Measurements from ENCODE around the gene WDR74.
"Not testable (repeated sequence)": the region's sequence is repeated elsewhere in the genome, so short reads cannot be mapped to it uniquely, and the experiment has no call there.

Gene WDR74

GRCh38 chr11:62861564-62862192 is 22.3 kb upstream of the WDR74 start:
- DNase-seq; intact Hi-C loops (cut with DNase I): not testable (repeated sequence)

GRCh38 chr11:62860835-62861563 is 21.6 kb upstream of the WDR74 start:
- intact Hi-C loops (cut with DNase I) = no loop called here
- DNase-seq = no peak

DNA sequence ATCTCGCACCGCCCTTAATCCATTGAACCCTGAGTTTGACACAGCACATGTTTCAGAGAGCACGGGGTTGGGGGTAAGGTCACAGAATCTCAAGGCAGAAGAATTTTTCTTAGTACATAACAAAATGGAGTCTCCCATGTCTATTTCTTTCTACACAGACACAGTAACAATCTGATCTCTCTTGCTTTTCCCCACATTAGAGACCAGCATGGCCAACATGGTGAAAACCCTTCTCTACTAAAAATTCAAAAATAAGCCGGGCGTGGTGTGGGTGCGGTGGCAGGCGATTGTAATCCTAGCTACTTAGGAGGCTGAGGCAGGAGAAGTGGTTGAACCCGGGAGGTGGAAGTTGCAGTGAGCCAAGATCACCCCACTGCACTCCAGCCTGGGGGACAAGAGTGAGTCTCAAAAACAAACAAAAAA is 19.9 kb upstream of the WDR74 start:
- intact Hi-C loops (cut with DNase I) = loop anchor here (5.0 kb wide), 1 partner anchor 67 kb away; the partner anchor contains the start of gene TMEM223
- not testable (repeated sequence) for DNase-seq

DNA sequence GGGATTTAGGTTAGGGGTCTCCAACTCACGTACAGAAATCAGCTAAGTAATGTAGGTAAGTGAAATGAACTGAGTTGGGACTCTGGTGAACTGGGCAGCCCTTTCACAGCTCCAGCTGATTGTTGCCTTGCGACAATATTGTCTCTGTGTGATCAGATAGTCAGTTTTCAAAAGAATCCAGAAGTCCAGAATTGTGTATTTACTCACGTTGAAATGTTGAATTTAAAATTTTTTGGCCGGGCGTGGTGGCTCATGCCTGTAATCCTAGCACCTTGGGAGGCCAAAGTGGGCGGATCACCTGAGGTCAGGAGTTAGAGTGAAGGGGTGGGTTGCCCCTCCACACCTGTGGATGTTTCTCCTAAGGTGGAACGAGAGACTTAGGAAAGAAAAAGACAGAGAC is 18.8 kb upstream of the WDR74 start:
- intact Hi-C loops (cut with DNase I) = loop anchor here (5.0 kb wide), 1 partner anchor 66 kb away; the partner anchor contains the start of gene TMEM223
- DNase-seq = no peak

- no peak for DNase-seq
- intact Hi-C loops (cut with DNase I) = loop anchor here (5.0 kb wide), 1 partner anchor 65 kb away; the partner anchor contains the start of gene TMEM223
These were observed 18.2 kb upstream of the WDR74 start for GRCh38 chr11:62857541-62857982.

DNA sequence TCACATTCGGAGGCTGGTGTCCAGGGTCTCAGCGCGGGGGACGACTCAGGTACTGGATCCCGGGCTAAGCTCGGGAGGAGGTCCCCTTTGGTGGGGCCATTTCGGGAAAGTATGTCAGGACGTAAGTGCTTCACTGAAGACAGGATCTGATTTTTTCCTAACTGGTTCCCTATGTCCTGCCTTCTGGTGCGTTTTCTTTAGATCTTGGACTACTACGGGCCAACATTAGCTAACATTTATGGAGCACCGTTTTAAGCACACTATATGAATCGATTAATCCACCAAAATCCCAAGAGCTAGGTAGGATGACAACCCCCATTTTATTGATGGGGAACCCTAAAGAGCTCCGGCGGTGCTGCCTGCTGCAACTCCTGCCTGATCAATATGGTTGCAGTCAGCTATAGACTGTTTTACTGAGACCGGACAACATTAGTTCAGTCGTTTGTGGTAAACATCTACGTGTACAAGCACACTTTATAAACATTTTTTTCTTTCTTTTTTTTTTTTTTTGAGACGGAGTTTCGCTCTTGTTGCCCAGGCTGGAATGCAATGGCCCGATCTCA is 17.0 kb upstream of the WDR74 start:
- intact Hi-C loops (cut with DNase I) = loop anchor here (5.0 kb wide), 1 partner anchor 64 kb away; the partner anchor contains the start of gene TMEM223
- peak in 1 of 42 donors; percentile 18 for DNase-seq

DNA sequence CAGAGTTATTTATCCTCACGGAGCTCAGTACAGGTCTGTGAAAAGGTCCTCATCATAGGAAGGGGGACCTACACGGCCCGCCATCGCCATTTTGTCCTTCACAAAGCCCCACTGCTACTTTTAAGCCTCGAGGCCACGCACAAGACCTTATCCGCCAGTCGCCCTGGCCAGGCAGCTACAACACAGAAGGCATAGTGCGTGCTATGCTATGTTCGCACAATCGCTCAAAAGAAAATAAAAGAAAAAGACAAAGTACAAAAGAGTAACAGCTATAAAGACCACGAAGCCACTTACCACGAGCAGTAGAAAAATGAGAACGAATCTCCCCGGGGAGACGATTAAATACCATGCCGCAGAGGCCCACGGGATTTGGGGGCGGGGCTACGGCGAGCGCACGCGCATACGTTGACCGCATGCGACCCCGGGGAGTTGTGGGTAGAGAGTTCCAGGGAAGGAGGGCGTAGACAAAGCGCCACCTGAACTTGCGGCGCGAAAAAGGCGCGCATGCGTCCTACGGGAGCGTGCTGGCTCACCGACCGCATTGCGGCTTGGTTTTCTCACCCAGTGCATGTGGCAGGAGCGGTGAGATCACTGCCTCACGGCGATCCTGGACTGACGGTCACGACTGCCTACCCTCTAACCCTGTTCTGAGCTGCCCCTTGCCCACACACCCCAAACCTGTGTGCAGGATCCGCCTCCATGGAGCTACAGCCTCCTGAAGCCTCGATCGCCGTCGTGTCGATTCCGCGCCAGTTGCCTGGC is 16.4 kb upstream of the WDR74 start:
- intact Hi-C loops (cut with DNase I) = loop anchor here (5.0 kb wide), 1 partner anchor 63 kb away; the partner anchor contains the start of gene TMEM223
- DNase-seq = peak; percentile 89 to 98 (median 95)

GRCh38 chr11:62854825-62855570 is 15.6 kb upstream of the WDR74 start:
- no peak for DNase-seq

DNA sequence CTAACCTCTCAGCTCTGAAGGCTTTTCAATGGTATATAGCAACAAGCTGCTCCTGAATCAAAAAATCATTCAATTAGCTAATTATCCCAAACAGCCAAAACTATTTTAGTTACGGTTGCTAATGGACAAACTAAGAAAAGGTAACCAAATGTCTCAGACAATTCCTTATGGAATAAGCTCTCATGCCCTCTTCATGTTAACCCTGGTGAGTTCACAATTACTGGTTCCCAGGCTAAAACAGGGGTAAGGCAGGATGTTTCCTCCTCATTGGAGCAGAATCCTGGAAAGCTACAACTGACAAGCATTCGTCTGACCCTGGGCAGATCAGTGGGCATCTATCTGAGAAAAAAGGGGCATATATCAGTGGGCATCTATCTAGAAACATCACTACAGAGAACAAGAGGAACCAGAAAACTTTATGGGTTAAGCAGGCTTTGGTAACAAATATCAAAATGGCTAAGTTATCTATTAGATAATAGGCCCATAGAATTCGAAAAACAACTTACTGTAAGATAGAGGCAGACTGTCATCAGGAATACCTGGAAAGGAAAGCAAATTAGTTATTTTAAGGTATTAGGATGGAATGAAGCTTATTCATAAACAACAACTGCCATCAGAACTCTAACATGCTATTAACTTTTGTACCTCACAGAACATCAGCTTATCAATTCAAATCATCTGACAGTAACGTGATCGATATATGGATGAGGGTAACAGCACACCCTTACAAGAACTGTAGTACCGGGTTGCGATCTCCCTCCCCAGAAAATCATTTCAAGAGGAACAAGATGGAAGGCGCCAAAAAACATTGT is 14.8 kb upstream of the WDR74 start:
- intact Hi-C loops (cut with DNase I) = no loop called here

More at GRCh38 chr11:62854825-62855570, 15.6 kb upstream of the WDR74 start:
- intact Hi-C loops (cut with DNase I) = loop anchor here (5.0 kb wide), 1 partner anchor 63 kb away; the partner anchor contains the start of gene TMEM223

GRCh38 chr11:62853279-62853965 is 14.0 kb upstream of the WDR74 start:
- intact Hi-C loops (cut with DNase I) = no loop called here
- DNase-seq = no peak

More for the DNA sequence above, 14.8 kb upstream of the WDR74 start:
- no peak for DNase-seq

DNA sequence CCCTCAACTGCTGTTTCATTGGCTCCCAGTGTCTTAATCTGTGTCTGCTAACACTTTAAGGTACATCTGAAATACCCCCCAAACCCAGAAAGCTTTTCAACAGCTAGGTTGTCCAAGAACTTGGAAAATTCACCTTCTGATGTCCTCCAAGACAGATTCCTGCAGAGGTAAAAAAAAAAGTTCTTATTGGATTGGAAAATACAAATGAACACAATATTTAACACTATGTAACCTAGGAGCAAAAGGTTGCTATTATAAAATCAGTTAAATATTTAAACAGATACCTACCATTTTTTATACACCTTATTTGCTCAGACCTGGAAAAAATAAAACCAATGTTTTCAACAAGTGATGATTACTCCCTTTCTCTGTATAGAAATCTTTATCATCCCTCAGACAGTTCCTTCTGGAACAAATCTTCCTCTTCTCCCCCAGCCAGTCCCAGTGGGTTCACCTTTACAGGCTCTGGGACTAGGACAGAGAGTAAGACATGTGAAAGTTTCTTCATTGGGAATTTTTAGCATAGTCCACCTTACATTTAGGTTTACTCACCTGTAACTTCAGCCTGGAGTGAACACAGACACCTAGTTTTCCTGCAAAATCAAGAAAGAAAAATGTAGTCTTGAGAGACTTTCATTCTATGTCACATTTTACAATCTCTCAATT is 13.3 kb upstream of the WDR74 start:
- intact Hi-C loops (cut with DNase I) = no loop called here
- no peak for DNase-seq

DNA sequence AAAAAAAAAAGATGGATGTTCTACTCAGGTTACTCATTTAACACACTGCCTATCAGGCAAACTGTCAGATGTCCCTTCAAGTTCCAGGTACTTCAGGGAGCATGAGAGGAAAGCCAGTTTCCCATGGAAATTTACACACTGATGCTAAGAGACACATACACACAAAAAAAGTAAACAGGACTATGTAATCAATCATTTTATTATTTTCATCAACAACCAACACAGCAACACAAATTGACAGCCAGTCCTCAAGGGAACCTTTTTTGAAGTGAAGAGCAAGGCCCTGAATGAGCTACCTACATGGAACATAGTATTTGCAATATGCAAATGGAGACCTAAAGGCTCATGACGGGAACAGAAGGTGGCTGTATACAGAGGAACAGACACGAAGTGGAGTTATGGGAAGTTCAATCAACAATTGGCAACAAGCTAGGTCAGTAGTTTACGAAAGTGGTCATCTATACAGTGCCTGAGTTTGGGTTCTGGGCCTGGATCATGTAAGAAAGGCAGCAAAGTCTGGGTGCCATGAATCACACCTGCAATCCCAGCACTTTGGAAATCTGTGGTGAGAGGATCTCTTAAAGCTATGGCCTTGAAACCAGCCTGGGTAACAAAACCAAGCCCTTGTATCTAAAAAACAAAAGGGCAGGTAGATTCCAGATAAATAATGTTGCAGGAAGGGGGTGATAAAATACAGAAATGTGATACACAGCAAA is 12.6 kb upstream of the WDR74 start:
- intact Hi-C loops (cut with DNase I) = no loop called here
- DNase-seq = no peak

DNA sequence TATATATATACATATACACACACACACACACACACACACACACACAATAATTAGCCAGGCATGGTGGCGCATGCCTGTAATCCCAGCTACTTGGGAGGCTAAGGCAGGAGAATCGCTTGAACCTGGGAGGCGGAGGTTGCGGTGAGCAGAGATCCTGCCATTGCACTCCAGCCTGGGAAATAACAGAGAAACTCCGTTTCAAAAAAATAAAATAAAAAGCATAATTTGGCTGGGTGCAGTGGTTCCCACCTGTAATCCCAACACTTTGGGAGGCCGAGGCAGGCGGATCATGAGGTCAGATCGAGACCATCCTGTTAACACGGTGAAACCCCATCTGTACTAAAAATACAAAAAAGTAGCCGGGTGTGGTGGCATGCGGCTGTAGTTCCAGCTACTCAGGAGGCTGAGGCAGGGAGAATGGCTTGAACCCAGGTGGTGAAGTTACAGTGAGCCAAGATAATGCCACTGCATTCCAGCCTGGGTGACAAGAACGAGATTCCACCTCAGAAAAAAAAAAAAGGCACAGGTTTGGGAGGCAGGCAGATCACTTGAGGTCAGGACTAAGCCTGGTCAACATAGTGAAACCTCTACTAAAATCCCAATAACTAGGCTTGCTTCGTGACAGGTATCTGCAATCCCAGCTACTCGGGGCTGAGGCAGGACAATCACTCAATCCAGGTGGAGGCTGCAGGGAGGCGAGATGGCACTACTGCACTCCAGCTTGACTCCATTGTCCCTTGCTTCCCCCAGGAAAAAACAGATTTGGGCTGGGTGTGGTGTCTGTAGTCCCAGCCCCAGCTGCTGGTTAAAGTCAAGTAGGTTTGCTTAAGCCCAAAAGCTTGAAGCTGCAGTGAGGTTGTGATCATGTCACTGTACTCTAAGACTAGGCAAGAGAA is 11.8 kb upstream of the WDR74 start:
- intact Hi-C loops (cut with DNase I) = no loop called here
- no peak for DNase-seq

DNA sequence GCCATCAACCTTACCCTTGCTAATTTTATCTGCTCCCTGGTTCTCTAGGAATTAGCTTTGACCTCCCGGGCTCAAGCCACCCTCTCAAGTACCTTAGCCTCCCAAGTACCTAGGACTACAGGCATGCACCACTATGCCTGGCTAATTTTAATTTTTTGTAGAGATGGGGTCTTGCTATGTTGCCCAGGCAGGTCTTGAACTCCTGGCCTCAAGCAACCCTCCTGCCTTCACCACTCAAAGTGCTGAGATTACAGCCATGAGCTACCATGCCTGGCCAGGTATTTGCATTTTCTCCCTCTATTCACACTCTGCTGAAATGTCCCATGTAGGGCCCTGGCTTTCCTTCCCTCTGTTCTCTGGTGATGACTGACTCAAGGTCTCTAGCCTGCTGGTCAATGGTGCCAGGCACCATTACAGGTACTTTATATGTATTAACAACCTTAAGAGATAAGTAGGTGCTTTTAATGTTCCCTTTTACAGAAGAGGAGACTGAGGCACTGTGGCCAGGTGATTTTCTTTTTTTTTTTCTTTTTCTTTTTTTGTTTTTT is 8.5 kb upstream of the WDR74 start:
- intact Hi-C loops (cut with DNase I) = no loop called here
- no peak for DNase-seq

DNA sequence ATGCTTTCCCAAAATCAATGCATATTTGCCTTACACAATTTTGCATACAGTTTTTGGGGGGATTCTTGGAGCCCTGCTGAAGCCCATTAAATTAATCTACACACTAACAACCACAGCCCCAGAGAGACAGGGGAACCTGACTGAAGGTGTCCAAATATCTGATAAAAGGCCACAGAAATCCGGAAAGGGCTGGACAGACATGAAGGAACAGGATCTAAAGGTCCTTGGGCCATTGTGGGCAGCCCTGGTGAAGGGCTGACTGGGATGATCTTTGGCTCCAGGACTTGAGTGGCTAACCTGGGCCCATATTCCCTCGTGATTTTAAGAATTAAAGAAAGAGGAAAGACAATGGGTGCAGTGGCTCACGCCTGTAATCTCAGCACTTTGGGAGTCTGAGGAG is 6.8 kb upstream of the WDR74 start:
- no peak for DNase-seq
- intact Hi-C loops (cut with DNase I) = no loop called here

Data from head of caudate nucleus (tissue), 42 donors.